KMS-11 (cell line): Measurements from ENCODE around the gene CDH13.

ENCODE experiments used
- H2AFZ ChIP-seq: fragments of 200-600 bp; sonication (generic); 2 replicates; pipeline ENCODE4 v1.6.1; 2016; ENCODE audit warnings: antibody characterized with exemption, mixed run types, low read depth
- H3K27ac ChIP-seq: fragments of 200-600 bp; sonication (generic); 2 replicates; pipeline ENCODE4 v1.6.1; 2016; ENCODE audit warnings: mild to moderate bottlenecking, mixed run types
- H3K27me3 ChIP-seq: fragments of 200-600 bp; sonication (generic); 2 replicates; pipeline ENCODE4 v1.6.1; 2017; ENCODE audit warnings: mild to moderate bottlenecking, low read depth, mixed run types, moderate library complexity; ENCODE audit not compliant: insufficient read depth
- H3K36me3 ChIP-seq: fragments of 200-600 bp; sonication (generic); 2 replicates; pipeline ENCODE4 v1.6.1; 2017; ENCODE audit warnings: mild to moderate bottlenecking, mixed run types; ENCODE audit not compliant: insufficient read depth
- H3K4me1 ChIP-seq: fragments of 200-600 bp; sonication (generic); 2 replicates; pipeline ENCODE4 v1.6.1; 2016; ENCODE audit warnings: mild to moderate bottlenecking, low read depth, mixed run types; ENCODE audit not compliant: poor library complexity, severe bottlenecking
- H3K4me2 ChIP-seq: fragments of 200-600 bp; sonication (generic); 2 replicates; pipeline ENCODE4 v1.7.0; 2016; ENCODE audit warnings: mild to moderate bottlenecking, mixed run types
- H3K4me3 ChIP-seq: fragments of 200-600 bp; sonication (generic); IDR thresholded peaks from 2 replicates; pipeline ENCODE4 v1.6.1; 2017; ENCODE audit warnings: low read depth, low read length, mixed read lengths; ENCODE audit not compliant: insufficient read depth
- H3K79me2 ChIP-seq: fragments of 200-600 bp; sonication (generic); 2 replicates; pipeline ENCODE4 v1.6.1; 2016; ENCODE audit warnings: low read depth, mixed run types; ENCODE audit not compliant: insufficient read depth
- H3K9ac ChIP-seq: fragments of 200-600 bp; sonication (generic); 2 replicates; pipeline ENCODE4 v1.6.1; 2016; ENCODE audit warnings: mild to moderate bottlenecking, mixed run types
- H4K20me1 ChIP-seq: fragments of 200-600 bp; sonication (generic); 2 replicates; pipeline ENCODE4 v1.6.1; 2016; ENCODE audit warnings: mild to moderate bottlenecking, mixed run types; ENCODE audit not compliant: insufficient read depth
- TF ChIP-seq, protein P1 (sequence below): fragments of 200-600 bp; sonication (generic); conservative IDR thresholded peaks from 2 replicates; pipeline ENCODE4 v1.6.1; 2017; ENCODE audit warnings: low read depth, mild to moderate bottlenecking, antibody characterized with exemption, low read length, moderate library complexity, mixed read lengths

The CDH13 gene

DNA sequence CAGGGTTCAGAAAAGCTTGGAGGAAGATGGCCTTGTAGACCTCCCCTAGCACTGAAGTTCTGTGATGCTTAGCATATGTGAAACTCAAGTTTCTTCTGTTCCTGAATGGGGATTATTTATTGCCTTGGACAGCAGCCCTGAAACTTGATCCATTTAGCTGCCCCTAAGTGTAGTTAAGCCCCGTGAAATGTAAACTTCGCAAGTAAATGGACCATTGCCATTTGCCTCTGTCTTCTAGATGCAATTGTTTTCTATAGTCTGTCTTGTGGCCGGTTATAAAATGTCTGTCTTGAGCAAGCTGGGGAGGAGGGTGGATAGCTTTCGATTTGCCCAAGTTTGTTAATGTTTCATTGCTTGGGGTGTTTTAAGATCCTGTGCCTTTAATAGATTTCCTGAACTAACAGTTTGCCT is 261.8 kb downstream of the CDH13 start:
- no peak overlapping the region for H3K4me2 ChIP-seq
- H4K20me1 ChIP-seq, result no peaks in the 10 kb centered on the region
- H3K4me1 ChIP-seq, result no peaks in the 10 kb centered on the region

DNA sequence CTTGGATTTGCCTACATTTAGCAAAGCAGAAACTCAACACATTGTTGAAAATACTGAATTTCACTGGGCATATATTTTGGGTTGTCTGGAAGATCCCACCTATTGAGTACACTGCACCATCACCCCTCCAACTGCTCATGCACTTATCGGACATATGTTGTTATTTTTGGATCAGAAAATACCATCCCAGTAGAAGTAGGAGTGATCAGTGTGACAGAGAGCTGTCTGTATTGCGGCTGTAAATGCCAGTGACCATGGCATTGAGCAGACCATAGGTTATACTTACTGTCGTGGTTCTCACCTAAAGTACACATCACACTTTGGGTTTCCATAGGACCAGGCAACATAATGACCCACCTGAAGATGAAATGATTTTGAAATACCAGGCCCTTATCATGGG is 264.7 kb downstream of the CDH13 start:
- Histone ChIP-seq H3K27ac (no peak overlapping the region), H2AFZ (no peak overlapping the region), H3K79me2 (no peaks in the 10 kb centered on the region), H3K4me3 (no peak overlapping the region), H3K4me2 (no peak overlapping the region), H3K9ac (no peak overlapping the region), H4K20me1 (no peaks in the 10 kb centered on the region), H3K36me3 (no peaks in the 10 kb centered on the region), H3K4me1 (no peaks in the 10 kb centered on the region), H3K27me3 (no peaks in the 10 kb centered on the region)
- TF ChIP-seq, protein P1, sequence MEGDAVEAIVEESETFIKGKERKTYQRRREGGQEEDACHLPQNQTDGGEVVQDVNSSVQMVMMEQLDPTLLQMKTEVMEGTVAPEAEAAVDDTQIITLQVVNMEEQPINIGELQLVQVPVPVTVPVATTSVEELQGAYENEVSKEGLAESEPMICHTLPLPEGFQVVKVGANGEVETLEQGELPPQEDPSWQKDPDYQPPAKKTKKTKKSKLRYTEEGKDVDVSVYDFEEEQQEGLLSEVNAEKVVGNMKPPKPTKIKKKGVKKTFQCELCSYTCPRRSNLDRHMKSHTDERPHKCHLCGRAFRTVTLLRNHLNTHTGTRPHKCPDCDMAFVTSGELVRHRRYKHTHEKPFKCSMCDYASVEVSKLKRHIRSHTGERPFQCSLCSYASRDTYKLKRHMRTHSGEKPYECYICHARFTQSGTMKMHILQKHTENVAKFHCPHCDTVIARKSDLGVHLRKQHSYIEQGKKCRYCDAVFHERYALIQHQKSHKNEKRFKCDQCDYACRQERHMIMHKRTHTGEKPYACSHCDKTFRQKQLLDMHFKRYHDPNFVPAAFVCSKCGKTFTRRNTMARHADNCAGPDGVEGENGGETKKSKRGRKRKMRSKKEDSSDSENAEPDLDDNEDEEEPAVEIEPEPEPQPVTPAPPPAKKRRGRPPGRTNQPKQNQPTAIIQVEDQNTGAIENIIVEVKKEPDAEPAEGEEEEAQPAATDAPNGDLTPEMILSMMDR, result no peak

More for the DNA sequence above, 261.8 kb downstream of the CDH13 start:
- H3K36me3 ChIP-seq, result no peaks in the 10 kb centered on the region
- TF ChIP-seq, protein P1, result no peak
- no peak overlapping the region for H3K27ac ChIP-seq
- H3K79me2 ChIP-seq, result no peaks in the 10 kb centered on the region
- H3K27me3 ChIP-seq, result no peaks in the 10 kb centered on the region
- no peak overlapping the region for H3K9ac ChIP-seq
- no peak overlapping the region for H2AFZ ChIP-seq
- no peak overlapping the region for H3K4me3 ChIP-seq

DNA sequence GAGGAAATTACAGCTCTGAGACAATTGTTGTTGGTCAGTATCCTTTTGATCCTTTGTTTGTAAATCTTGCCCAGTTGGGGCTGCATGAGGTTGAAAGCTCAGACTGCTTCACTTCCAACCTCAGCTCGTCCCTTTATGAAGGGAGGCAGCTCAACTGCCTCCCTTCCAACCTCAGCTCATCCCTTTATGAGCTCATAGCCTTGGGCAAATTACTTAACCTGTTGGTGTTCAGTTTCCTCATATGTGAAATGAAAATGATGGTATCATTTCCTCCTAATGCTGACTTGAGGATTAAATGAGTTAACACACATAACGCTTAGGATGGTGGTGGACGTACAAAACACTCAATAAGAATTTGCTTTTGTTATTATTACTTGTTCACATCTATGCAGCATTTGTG is 265.1 kb downstream of the CDH13 start:
- TF ChIP-seq, protein P1, result no peak

DNA sequence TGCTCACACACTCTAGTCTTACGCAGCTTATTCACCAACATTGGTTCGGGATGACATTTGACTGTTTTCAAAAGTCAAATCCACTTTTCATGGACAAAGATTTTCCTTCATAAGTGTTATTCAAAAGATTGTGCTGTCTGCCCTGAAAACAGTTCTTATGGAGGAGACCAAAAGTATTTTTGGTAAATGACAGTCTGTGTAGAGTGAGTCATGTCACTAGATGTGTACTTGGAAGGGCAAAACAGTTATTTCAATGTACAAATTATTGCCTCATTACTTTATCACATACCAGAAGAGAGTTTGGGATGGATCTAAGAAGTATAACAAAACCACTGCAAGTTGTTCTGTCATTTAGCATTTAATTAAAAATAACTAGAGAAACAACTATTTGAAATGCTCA is 265.6 kb downstream of the CDH13 start:
- H4K20me1 ChIP-seq, result no peaks in the 10 kb centered on the region
- no peaks in the 10 kb centered on the region for H3K36me3 ChIP-seq
- H3K4me3 ChIP-seq, result no peak overlapping the region
- no peak overlapping the region for H3K4me2 ChIP-seq
- no peak overlapping the region for H2AFZ ChIP-seq
- no peaks in the 10 kb centered on the region for H3K79me2 ChIP-seq
- TF ChIP-seq, protein P1, result no peak
- H3K9ac ChIP-seq, result no peak overlapping the region
- H3K27me3 ChIP-seq, result no peaks in the 10 kb centered on the region
- H3K27ac ChIP-seq, result no peak overlapping the region
- no peaks in the 10 kb centered on the region for H3K4me1 ChIP-seq

More for the DNA sequence above, 265.1 kb downstream of the CDH13 start:
- H2AFZ ChIP-seq, result no peak overlapping the region
- H3K4me2 ChIP-seq, result no peak overlapping the region
- no peak overlapping the region for H3K27ac ChIP-seq
- no peaks in the 10 kb centered on the region for H3K79me2 ChIP-seq
- no peaks in the 10 kb centered on the region for H3K27me3 ChIP-seq
- H3K4me3 ChIP-seq, result no peak overlapping the region
- no peaks in the 10 kb centered on the region for H3K4me1 ChIP-seq
- no peak overlapping the region for H3K9ac ChIP-seq
- no peaks in the 10 kb centered on the region for H3K36me3 ChIP-seq
- no peaks in the 10 kb centered on the region for H4K20me1 ChIP-seq

DNA sequence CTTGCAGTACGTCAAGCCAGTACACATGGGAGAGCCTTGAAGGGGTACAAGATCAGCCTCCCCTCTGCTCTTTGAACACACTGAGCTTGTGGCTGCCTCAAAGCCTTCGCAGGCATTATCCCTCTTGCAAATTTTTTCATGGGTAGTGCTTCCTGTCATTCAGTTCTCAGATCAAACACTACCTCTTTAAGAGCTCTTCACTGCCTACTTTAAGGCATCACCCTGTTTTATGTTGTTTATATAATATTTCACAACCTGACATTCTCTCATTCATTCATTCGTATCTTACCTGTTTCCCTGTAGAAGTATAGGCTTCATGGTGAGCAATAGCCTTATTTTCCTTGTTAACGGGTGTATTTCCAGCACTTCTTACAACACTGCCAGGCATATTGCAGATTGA is 269.1 kb downstream of the CDH13 start:
- Histone ChIP-seq H3K36me3 (no peaks in the 10 kb centered on the region), H2AFZ (no peak overlapping the region), H3K27ac (no peak overlapping the region), H3K27me3 (no peaks in the 10 kb centered on the region), H3K79me2 (no peaks in the 10 kb centered on the region), H3K4me1 (no peaks in the 10 kb centered on the region), H3K9ac (no peak overlapping the region), H4K20me1 (no peaks in the 10 kb centered on the region), H3K4me3 (no peak overlapping the region), H3K4me2 (no peak overlapping the region)
- TF ChIP-seq, protein P1, result no peak
